ENCODE measurements around the gene TMCC2.

The TMCC2 gene

DNA sequence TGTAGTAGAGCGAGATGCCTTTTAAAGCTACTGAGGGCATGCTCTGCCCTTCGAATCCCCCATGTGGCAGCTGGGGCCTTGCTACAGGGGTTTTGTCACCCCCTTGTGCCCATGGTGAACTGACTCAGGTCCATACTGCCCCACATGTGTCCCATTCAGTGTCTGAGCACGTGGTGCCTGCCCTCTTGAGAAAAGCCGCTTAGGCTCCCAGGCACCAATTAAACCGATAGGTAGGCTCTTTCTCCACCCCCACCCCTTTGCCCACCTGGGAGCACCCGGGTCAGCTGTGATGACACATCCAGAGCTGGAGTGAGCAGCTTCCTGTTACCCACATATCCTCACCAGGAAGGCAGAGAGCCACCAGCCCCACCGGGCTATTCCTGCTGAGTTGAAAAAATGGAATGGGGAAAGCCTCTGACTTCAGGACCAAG lies 30.5 kb downstream of the TMCC2 start:
- DNase-seq (ENCODE audit: insufficient read length, low spot score) (no peak), FAIRE-seq (no peak)

- peak; percentile 68 for DNase-seq (ENCODE audit: insufficient read length, low spot score)
Measured at GRCh38 chr1:205258719-205259118, 31.0 kb downstream of the TMCC2 start.

DNA sequence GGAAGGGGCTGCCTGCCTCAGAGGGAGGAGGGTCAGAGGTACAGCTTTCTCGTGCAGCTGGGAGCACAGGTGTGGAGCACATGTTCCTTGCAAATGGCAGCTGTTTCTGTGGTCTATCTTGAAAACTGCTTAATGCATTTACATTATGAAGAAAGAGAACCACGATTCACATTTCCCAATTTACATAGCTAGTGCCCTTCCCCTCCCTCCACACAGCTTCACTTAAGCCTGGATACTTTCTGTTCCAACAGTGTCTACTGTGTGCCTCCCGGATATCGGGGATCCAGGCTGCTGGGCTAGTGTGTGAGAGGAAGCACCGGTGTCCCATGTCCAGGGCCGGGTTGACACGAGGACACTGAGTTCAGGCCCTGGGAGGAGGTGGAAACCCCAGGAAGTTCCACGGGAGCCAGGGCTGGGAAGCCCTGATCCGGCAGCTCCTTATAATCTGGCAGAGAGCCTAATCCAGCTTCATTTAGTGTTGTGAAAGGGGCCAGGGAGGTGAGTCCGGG lies 31.6 kb downstream of the TMCC2 start:
- no peak for DNase-seq (ENCODE audit: insufficient read length, low spot score)
- FAIRE-seq, result no peak

More at GRCh38 chr1:205258719-205259118, 31.0 kb downstream of the TMCC2 start:
- FAIRE-seq, result no peak

- DNase-seq (ENCODE audit: insufficient read length, low spot score), result no peak
- no peak for FAIRE-seq
Measured at GRCh38 chr1:205259998-205260397, 32.3 kb downstream of the TMCC2 start.

DNA sequence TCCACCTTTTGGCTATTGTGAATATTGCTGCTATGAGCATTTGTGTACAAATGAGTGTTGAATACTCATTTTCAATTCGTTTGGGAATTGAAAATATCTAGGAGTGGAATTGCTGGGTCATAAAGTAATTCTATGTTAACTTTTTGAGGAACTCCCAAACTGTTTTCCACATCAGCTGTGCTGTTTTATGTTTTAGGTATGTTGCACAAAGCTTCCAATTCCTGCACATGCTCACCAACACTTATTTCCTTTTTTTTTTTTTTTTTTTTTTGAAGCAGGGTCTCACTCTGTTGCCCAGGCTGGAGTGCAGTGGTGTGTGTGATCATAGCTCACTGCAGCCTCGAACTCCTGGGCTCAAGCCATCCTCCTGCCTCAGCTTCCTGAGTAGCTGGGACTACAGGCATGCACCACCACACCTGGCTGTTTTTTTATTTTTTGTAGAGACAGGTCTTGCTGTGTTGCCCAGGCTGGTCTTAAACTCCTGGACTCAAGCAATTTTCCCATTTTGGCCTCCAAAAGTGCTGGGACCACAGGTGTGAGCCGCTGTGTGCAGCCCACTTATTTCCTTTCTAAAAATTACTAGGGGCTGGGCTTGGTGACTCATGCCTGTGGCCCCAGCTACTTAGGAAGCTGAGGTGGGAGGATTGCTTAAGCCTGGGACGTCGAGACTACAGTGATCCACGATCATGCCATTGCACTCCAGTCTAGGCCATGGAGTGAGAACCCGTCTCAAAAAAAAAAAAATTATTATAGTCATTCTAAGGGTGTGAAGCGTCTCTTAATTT lies 33.4 kb downstream of the TMCC2 start:
- DNase-seq (ENCODE audit: insufficient read length, low spot score) (no peak), FAIRE-seq (no peak)

GRCh38 chr1:205261946-205262691 lies 34.4 kb downstream of the TMCC2 start:
- DNase-seq (ENCODE audit: insufficient read length, low spot score) (peak; percentile 52), FAIRE-seq (no peak)

- no peak for FAIRE-seq
- DNase-seq (ENCODE audit: insufficient read length, low spot score), result no peak
Measured at GRCh38 chr1:205262731-205263171, 35.0 kb downstream of the TMCC2 start.

DNA sequence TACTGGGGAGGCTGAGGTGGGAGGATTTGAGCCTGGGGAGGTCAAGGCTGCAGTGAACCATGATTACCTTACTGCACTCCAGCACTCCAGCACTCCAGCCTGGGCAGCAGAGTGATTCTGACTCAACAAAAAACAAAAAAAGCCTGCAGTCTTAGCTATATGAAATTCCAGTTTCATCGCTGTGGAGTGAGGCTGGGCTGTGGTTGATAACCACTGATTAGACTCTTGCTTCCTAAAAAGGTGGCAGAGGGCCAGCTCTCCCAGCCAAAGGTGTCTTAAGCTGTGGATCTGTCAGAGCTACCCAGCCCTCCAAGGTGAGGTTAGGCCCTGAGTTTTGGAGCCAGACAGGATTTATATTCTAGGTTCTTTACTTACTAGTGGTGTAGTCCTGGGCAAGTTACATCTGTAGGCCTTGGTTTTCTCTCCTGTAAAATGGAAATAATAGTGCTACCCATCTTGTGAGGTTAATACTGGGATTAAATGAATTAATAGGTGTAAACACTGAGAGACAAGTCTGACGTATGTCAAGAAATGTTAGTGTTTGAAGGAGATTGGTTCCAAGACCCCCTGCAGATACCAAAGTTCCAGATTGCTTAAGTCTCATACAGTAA lies 35.9 kb downstream of the TMCC2 start:
- no peak for DNase-seq (ENCODE audit: insufficient read length, low spot score)
- no peak for FAIRE-seq

GRCh38 chr1:205266611-205267305 lies 39.0 kb downstream of the TMCC2 start:
- no peak for DNase-seq (ENCODE audit: insufficient read length, low spot score)
- no peak for FAIRE-seq

DNA sequence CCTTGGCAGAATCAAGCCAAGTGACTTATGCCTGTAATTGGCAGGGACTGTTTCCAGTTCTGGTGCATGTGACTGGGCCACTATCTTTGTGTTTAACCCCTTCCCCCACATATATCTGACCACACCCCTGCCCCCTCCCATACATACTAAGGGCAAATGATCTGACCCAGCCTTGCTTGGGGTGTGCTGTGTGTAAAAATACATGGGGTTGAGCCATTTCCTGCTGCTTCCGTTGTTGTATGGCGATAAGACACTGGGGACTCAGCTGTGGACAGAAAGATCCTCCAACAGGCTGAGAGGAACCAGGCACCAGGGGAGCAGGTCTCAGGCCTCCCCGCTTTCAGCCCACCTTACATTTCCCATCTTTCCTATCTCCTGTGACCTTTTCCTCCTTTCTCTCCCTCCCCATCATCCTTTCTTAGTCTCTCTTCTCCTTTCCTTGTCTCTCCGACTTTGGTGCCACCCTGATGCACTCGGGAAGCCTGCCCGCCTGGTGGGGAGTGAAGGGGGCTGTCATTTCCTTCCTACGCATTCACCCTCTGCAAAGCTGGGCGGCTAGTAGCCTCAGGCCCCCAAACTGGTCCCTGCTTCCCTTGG lies 39.7 kb downstream of the TMCC2 start:
- FAIRE-seq (no peak), DNase-seq (ENCODE audit: insufficient read length, low spot score) (no peak)

GRCh38 chr1:205268846-205269680 lies 41.3 kb downstream of the TMCC2 start:
- FAIRE-seq, result no peak

DNA sequence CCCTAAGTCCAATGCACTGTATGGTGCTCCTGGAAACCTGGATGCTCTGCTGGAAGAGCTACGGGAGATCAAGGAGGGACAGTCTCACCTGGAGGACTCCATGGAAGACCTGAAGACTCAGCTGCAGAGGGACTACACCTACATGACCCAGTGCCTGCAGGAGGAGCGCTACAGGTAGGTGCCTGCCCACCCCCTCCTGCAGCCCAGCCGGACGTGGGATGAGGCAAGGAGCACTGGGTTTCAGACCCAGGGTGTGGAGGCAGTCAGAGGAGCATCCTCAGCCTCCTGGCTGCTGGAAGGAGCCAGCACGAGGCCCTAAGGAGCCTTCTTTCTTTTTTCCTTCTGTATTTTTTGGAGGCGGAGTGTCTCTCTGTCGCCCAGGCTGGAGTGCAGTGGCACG lies 42.0 kb downstream of the TMCC2 start:
- DNase-seq (ENCODE audit: insufficient read length, low spot score), result no peak
- FAIRE-seq, result no peak

More at GRCh38 chr1:205268846-205269680, 41.3 kb downstream of the TMCC2 start:
- no peak for DNase-seq (ENCODE audit: insufficient read length, low spot score)

DNA sequence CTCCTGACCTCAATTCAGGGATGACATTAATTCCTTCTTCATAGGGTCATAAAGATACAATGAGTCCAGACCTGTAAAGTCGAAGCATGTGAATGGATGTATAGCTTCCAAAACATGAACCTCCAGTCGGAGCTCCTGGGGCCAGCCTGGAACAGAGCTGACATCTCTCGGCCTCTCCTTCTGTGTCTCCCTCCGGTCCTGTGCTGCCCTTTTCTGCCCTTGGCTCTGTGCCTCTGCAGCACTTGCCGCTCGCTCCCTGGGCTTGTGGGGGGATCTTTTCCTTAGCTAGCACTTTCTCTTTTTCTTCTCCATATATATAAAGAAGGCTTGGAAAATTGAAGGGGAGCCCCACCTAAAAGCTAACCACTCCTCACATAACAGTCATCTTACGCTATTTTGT lies 42.5 kb downstream of the TMCC2 start:
- no peak for DNase-seq (ENCODE audit: insufficient read length, low spot score)
- FAIRE-seq, result no peak

DNA sequence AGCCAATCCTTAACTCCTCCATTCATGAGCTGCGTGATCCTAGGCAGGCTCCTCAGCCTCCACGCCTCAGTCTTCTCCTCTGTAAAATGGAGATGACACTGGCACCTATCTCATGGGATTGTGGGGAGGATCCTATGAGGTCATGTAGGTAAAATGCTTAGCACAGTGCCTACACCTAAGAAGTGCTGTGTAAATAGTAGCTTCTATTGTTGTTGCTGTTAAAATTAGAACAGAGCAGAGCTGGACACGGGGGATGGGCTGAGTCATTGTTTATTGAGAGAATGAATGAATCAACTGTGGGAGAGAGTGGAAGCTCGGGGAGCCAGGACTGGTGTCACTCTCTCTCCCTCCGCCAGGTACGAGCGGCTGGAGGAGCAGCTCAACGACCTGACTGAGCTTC lies 43.0 kb downstream of the TMCC2 start:
- FAIRE-seq, result no peak
- no peak for DNase-seq (ENCODE audit: insufficient read length, low spot score)

GRCh38 chr1:205271277-205271676 lies 43.5 kb downstream of the TMCC2 start:
- DNase-seq (ENCODE audit: insufficient read length, low spot score), result no peak
- no peak for FAIRE-seq

- DNase-seq (ENCODE audit: insufficient read length, low spot score) (no peak), FAIRE-seq (no peak)
Measured at GRCh38 chr1:205271745-205272144, 44.0 kb downstream of the TMCC2 start.

- FAIRE-seq (no peak), DNase-seq (ENCODE audit: insufficient read length, low spot score) (no peak)
Measured at GRCh38 chr1:205272536-205272935, 44.8 kb downstream of the TMCC2 start.

GRCh38 chr1:205273551-205273982 lies 45.8 kb downstream of the TMCC2 start:
- DNase-seq (ENCODE audit: insufficient read length, low spot score) (peak; percentile 90), FAIRE-seq (peak; percentile 84)

DNA sequence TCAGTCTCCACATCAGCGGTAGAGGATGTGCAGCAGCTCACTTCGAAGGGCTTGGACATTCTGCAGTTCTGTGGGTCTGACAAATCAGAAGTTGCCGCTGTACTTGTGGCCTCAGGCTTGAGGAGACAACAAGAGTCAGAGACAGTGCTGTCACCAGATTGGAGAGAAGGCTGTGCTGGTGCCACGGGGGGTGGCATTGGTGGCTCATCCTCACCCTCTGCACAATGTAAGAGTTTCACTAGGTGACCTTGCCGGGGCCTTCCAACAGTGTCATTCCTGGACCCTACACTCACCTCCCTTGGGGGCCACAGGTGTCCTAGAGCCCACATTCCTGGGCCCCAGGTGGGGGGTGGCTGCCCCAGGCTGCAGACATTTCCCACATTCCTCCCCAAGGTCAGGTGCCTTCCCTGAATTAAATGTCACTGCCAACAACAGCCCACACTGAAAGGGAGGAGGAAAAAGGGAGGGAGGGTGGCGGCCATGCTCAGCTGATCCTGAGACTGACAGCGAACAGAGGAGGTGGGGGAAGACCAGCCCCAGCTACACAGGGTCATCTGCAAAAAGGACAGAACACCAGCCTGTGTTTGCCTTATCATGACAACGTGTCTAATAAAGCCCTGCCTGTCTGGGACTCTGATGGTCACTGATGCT lies 46.4 kb downstream of the TMCC2 start:
- no peak for FAIRE-seq
- no peak for DNase-seq (ENCODE audit: insufficient read length, low spot score)

Measured in HTR-8/SVneo (cell line).